ENCODE data around the gene PKNOX2. TPM values are rescaled to one million over a fixed set of nuclear protein-coding genes. Genes with fewer than 3 reads are reported as not detected.
A peak's percentile ranks its signal among the peaks of the same experiment; 100 is the strongest.

PKNOX2 gene
- total and polyA plus RNA-seq, 2 of the 4 experiments (the other 2 are of a cell fraction), result 0.72 to 2.3 TPM

DNA sequence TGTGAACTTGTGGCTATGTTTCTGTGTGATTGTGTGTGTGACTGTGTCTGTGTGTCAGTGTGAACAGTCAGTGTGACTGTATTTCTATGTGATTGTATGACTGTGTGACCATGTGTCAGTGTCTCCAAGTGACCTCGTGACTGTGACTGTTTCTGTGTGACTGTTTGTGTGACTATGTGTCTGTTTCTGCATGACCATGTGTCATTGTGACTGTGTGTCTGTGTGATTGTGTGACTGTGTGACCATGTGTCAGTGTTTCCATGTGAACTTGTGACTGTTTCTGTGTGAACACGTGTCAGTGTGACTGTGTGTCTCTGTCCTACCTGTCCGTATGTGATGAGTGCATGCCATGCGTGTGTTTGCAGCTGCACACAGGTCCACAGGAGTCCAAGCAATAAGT lies 8.8 kb upstream of the PKNOX2 start:
- H2BK15ac ChIP-seq (ENCODE audit: low read depth, low read length), result no peak overlapping the region
- intact Hi-C loops (cut with micrococcal nuclease), result no loop called here
- H3K9me3 ChIP-seq (ENCODE audit: control insufficient read depth, insufficient read depth, low read length), result no peaks in the 10 kb centered on the region; the same call in 1 of the 2 replicates
- no peak overlapping the region for H2BK20ac ChIP-seq (ENCODE audit: low read depth, low read length)
- no peak overlapping the region for H4K91ac ChIP-seq (ENCODE audit: insufficient read depth, low read depth, low read length)
- no peak overlapping the region for H3K56ac ChIP-seq (ENCODE audit: extremely low read depth, insufficient read depth, low read length)
- H3K14ac ChIP-seq (replicated peaks; ENCODE audit: low read depth, low read length), result no peak overlapping the region
- no peak overlapping the region for H4K8ac ChIP-seq (ENCODE audit: low read depth in 2 of 2, low read length in 2 of 2)
- H2AK5ac ChIP-seq (ENCODE audit: low read depth, low read length), result no peak overlapping the region
- no peak overlapping the region for H3K9ac ChIP-seq (ENCODE audit: low read depth, low read length)
- no peaks in the 10 kb centered on the region for H4K20me1 ChIP-seq (ENCODE audit: insufficient read depth, low read length)
- H3K18ac ChIP-seq (ENCODE audit: low read depth, low read length), result no peak overlapping the region
- TF ChIP-seq MAFK (IDR thresholded peaks at IDR 0.05; ENCODE audit: low read depth, low read length), result no peak
- no peak for TF ChIP-seq MAZ (IDR thresholded peaks at IDR 0.05; ENCODE audit: borderline replicate concordance, low read depth, low read length)
- TF ChIP-seq, protein P1, sequence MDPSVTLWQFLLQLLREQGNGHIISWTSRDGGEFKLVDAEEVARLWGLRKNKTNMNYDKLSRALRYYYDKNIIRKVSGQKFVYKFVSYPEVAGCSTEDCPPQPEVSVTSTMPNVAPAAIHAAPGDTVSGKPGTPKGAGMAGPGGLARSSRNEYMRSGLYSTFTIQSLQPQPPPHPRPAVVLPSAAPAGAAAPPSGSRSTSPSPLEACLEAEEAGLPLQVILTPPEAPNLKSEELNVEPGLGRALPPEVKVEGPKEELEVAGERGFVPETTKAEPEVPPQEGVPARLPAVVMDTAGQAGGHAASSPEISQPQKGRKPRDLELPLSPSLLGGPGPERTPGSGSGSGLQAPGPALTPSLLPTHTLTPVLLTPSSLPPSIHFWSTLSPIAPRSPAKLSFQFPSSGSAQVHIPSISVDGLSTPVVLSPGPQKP (IDR thresholded peaks at IDR 0.05; ENCODE audit: borderline replicate concordance, low read depth, low read length), result no peak
- ChIA-PET CTCF (no interaction called here), POLR2A (ENCODE audit: unreplicated experiment) (no interaction called here)
- dilution Hi-C loops (cut with HindIII; ENCODE audit: low sequenced_read_pairs, unreplicated experiment), result no loop called here
- no peak overlapping the region for H4K5ac ChIP-seq (ENCODE audit: low read depth, low read length)
- no peak overlapping the region for H2BK5ac ChIP-seq (ENCODE audit: low read depth, low read length, poor library complexity, severe bottlenecking)
- H3K27me3 ChIP-seq (ENCODE audit: control insufficient read depth, insufficient read depth, low read length), result peaks cover 47% of the 10 kb centered on the region
- H3K4me3 ChIP-seq (ENCODE audit: insufficient read depth, low read depth, low read length), result no peak overlapping the region
- no peak for DNase-seq
- H3K4me2 ChIP-seq (ENCODE audit: low read depth, low read length), result no peak overlapping the region
- H3K27ac ChIP-seq (ENCODE audit: insufficient read depth, low read length), result no peak overlapping the region
- H3K23ac ChIP-seq (ENCODE audit: low read depth, low read length), result 0 out of 2 replicates have a peak overlapping the region, but pooled peaks have one; percentile 51
- H3K4ac ChIP-seq (ENCODE audit: low read depth, low read length), result no peak overlapping the region
- in situ Hi-C loops (cut with MboI; ENCODE audit: low sequenced_read_pairs), result no loop called here
- no peak for ATAC-seq (ENCODE audit: low read depth)
- H3K4me1 ChIP-seq (ENCODE audit: control insufficient read depth, insufficient read depth, low read length), result no peaks in the 10 kb centered on the region
- no peaks in the 10 kb centered on the region for H3K79me1 ChIP-seq (ENCODE audit: low read depth in 1 of 2, low read length in 2 of 2)
- WGBS, 2 experiments (ENCODE audit: extremely low coverage in 2 of 2, insufficient read length in 1 of 2), result 74% methylated on average over 4 of the region's 4 CpGs; no CpG with 5 or more reads in 1 of the 2 experiments
- no peaks in the 10 kb centered on the region; the same call in 1 of the 2 replicates for H3K9me1 ChIP-seq (ENCODE audit: insufficient read depth, low read length)
- no peaks in the 10 kb centered on the region for H3K36me3 ChIP-seq (ENCODE audit: control insufficient read depth, insufficient read depth, low read length)
- no peak overlapping the region for H2AFZ ChIP-seq (replicated peaks; ENCODE audit: low read length, poor library complexity)
- BruUV-seq (replicated peaks), result no TSS peak
- no peak overlapping the region for H2BK120ac ChIP-seq (ENCODE audit: low read depth, low read length)
- H2AK9ac ChIP-seq (replicated peaks; ENCODE audit: low read depth, low read length, poor library complexity), result no peak overlapping the region

Measured in IMR-90 (cell line).